Brain pericyte (primary cell): ENCODE data around the gene EFNA4.
"Not testable (repeated sequence)": the region's sequence is repeated elsewhere in the genome, so short reads cannot be mapped to it uniquely, and the experiment has no call there.

Experiments
- DNase-seq: peaks from one replicate; pipeline ENCODE4 v3.0.0-alpha.2; 2012; ENCODE audit warnings: low read depth, low spot score

Gene EFNA4

GRCh38 chr1:155086856-155087535 lies 23.5 kb downstream of the EFNA4 start:
- DNase-seq = no peak

DNA sequence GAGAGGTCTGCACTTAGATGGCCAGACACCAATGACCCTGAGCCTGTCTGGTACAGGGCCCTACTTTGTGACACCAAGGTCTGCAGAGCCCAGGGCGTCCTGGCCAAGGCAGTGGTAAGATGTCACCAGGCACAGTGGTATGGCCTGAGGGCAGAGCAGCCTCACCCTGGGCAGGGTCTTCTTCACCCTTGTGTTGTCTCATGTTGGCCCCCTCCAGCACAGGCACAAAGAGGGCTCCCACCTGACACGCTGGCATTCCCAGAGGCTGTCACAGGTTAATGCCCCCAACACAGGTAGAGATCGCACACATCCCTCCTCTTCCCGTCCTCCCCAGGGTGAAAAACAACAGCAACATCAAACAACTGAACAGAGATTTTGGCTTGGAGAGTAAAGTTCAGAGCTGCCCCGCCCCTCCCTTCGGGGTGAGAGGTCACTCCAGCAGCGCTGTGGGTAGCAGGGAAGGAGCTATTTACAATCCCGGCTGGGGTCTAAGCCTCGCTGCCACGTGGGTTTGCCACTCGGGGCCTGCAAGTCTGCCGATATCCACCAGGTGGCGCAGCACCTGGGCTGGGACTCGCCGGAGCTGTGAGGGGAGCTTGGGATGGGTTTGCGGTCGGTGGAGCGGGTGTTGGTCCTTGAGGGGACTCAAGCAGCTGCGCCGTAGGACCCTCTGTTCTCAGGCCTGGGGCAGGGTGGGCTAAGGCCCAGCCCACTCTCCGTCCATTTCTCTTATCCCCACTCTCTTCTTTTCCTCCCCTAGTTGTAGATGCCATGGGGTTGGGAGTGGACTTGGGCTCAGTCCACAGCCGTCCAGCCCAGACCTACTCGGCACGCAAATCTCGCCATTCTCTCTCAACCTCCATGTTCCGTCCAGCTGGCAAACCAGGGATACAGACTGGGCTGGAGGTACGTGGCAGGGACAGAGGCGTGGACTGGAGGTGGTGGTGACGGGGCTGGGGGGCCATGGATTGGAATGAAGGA lies 27.8 kb downstream of the EFNA4 start:
- DNase-seq = no peak

- DNase-seq = no peak
Observed at GRCh38 chr1:155092131-155092530, 28.6 kb downstream of the EFNA4 start.

DNA sequence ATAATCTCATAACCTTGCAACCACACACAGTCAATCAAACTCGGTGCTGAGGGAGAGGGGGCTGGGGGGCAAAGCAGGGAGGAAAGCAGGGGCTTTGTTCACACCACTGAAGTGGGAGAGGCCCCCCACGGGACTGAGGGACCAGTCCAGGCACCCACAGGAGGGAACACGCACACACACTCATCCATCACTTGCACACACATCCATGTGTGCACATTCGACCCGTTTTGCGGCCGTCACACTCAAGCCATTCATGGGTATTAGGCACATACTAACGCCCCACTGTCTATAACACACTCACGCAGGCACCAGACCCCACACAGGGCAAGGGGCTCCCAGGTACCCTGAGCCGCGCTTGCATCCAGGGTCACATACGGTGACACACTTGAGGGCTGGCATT lies 29.1 kb downstream of the EFNA4 start:
- DNase-seq = no peak

DNA sequence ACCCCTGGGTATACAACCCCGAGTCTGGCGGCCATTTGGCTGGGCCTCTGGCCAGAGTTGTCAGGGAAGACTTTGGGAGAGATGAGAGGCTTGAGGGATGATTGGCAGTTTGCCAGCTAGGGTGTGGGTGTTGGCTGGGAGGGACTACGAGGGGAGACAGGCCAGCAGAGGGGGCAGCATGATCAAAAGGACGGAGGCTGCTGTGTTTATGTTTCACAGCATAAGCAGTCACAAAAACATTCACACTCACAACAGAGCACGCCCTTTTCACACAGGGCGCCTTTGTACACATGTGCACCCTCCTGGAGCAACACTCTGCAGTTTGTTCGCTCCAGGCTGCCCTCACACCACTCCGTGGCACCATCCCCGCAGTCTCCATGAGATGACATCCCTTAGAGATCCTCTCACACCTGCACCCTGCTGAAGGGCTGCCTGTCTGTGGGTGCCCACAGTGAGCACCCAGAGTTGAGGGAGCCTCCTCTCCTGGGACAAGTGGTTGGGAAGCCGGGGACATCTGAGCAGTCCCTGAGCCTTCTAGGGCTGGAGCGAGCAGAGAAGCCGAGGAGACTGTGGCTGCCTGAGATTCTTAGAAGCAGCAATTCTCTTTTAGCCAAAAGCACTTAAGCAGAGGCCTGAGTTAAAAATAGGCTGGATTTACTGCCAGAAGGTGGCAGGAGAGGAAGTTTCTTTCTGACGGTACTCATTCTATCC lies 30.5 kb downstream of the EFNA4 start:
- DNase-seq = no peak

GRCh38 chr1:155094622-155094948 lies 31.0 kb downstream of the EFNA4 start:
- DNase-seq = no peak

DNA sequence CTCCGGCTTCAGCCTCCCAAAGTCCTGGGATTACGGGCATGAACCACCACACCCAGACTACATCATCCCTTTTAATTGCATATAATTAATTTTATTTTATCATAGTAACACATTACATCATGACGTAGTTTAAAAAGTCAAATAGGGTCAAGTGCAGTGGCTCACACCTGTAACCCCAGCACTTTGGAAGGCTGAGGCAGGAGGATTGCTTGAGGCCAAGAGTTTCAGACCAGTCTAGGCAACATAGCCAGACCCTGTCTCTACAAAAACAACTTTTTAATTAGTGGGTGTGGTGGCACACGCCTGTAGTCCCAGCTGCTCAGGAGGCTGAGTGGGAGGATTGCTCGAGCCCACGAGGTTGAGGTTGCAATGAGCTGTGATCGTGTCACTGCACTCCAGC lies 35.8 kb downstream of the EFNA4 start:
- no peak for DNase-seq

DNA sequence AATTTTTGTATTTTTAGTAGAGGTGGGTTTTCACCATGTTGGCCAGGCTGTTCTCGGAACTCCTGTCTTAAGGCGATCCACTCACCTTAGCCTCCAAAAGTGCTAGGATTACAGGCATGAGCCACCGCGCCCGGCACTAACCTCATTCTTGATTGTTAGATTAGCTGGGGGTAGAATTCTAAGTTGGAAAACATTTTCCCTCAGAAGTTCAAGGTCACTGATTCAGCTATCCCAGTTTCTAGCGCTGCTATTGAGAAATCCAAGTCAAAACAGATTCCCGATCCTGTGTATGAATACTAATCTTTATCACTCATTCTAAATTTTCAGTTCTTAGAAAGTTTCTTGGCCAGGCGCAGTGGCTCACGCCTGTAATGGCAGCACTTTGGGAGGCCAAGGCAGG lies 39.8 kb downstream of the EFNA4 start:
- DNase-seq = no peak

- DNase-seq = no peak
Observed at GRCh38 chr1:155104605-155105534, 41.3 kb downstream of the EFNA4 start.

DNA sequence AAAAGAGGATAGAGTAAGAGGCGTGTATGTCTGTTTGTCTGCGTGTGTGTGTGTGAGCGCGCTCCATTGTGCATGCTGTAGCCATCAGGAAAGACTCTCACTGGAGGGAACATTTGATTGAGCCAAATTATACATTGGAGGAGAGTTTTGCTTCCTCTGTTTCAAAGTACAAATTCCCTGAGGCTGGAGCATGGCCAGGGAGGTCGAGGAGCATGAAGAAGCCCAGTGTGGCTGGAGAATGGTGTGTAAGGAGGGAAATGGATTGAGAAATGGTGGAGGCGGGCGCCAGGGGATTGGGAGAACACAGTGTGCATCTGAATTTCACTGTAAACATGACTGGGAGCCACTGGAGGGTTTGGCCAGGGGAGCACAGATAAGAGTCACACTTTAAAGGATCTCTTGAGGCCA lies 42.1 kb downstream of the EFNA4 start:
- no peak for DNase-seq

DNA sequence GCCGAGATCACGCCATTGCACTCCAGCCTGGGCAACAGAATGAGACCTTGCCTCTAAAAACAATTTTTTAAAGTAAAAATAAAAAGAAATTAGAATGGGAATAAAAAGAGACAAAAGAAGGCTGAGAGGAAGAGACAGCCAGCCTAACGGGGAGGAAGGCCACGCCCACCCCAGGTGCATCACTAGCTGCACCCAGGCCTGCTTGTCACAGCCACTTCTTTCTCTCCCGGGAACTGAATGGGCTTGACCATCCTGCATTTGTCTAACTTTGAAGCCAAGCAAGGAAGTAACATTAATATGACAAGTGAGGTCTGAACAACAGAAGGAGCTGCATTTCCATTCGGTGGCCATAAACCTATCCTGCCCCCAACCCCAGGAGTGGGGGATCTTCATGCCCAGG lies 43.3 kb downstream of the EFNA4 start:
- no peak for DNase-seq

GRCh38 chr1:155107309-155108264 lies 44.0 kb downstream of the EFNA4 start:
- DNase-seq = no peak

- DNase-seq = no peak
Observed at GRCh38 chr1:155108296-155108695, 44.8 kb downstream of the EFNA4 start.

DNA sequence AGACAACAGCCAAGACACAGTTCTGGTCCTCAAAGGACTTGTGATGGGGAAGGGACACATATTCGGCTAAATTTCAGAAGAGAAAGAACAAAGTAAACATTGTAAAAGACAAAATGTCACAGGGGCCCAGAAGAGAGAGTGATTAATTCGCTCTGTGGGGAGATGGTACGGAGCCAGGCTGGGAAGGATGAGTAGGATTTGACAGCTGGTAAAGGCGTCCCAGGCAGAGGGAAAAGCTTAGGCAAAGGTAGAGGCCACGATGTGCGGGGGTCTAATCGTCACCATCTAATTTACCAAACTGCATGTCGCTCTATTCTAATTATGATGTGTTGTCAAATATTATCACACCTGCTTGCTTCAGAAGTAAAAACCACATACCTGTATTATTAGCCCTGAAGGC lies 46.8 kb downstream of the EFNA4 start:
- no peak for DNase-seq

DNA sequence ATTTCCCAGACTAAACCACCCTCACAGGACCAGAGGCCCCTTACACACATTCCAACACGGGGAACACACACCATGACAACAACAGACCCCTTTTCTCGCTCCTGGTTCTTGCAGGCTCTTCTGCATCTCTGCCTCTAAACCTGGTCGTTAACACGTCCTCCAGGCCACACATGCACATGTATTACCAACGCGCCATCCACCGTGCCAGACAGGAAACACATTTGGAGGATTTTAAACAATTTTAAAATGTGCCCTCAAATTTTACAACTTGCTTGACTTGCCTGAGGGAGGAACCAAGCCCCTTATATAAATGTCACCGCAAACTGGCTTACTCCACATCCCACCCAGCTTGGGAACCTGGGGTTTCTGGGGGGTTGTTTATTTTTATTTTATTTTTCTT lies 47.3 kb downstream of the EFNA4 start:
- DNase-seq = no peak

GRCh38 chr1:155113450-155113980 lies 50.0 kb downstream of the EFNA4 start:
- DNase-seq = no peak

DNA sequence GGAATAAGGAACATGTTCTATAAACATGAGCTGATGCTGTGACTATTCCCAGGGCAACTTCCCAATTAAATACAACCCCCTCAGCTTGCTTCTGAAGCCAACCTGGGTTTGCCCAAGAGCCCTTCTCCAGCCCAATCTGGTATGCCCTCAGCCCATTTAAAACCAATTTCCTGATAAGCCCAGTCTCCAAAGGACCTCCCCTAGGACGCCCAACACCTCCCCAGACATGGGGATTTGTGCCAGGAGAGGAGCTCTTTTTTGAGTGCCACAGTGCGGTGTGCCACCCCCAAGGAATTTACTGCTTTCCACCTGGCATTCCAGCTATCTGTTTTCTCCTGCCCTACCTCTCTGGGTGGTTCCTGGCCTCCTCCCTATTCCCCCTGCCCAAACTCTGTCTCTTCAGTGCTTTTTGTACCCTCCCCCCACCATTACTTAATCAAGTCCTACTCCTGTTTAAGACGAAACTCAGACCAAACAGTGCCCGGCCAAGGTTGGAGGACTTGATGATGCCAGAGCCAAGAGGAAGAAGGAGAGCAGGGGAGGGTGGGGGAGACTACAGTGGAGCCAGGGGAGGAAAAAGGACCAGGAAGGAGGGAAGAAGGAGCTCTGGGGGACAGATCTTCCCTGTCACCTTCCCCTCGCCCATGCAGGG lies 52.7 kb downstream of the EFNA4 start:
- DNase-seq = no peak

GRCh38 chr1:155117610-155118009 lies 54.1 kb downstream of the EFNA4 start:
- no peak for DNase-seq

GRCh38 chr1:155118090-155118489 lies 54.5 kb downstream of the EFNA4 start:
- DNase-seq = not testable (repeated sequence)
